LoVo (cell line): ENCODE results near the gene EDARADD.
A peak's percentile ranks its signal among the peaks of the same experiment; 100 is the strongest.

Experiments used
- DNase-seq: peaks from one replicate; pipeline ENCODE4 v3.0.0-alpha.2; 2016; ENCODE audit warnings: low spot score

Gene EDARADD

GRCh38 chr1:236394879-236395229 is 768 bp downstream of the EDARADD start:
- DNase-seq: no peak

GRCh38 chr1:236395230-236395946 is 1.3 kb downstream of the EDARADD start:
- no peak for DNase-seq

- no peak for DNase-seq
Measured at GRCh38 chr1:236395947-236396664, 2.0 kb downstream of the EDARADD start.

- DNase-seq: no peak
Measured at GRCh38 chr1:236396665-236397043, 2.6 kb downstream of the EDARADD start.

- no peak for DNase-seq
Measured at GRCh38 chr1:236397173-236397759, 3.2 kb downstream of the EDARADD start.

- DNase-seq: no peak
Measured at GRCh38 chr1:236398538-236398937, 4.5 kb downstream of the EDARADD start.

- no peak for DNase-seq
Measured at GRCh38 chr1:236400061-236400603, 6.0 kb downstream of the EDARADD start.

GRCh38 chr1:236401698-236402097 is 7.6 kb downstream of the EDARADD start:
- no peak for DNase-seq

- no peak for DNase-seq
Measured at GRCh38 chr1:236403905-236404696, 10.0 kb downstream of the EDARADD start.

- no peak for DNase-seq
Measured at GRCh38 chr1:236407059-236407458, 13.0 kb downstream of the EDARADD start.

GRCh38 chr1:236413688-236414087 is 19.6 kb downstream of the EDARADD start:
- no peak for DNase-seq

GRCh38 chr1:236416165-236416564 is 22.1 kb downstream of the EDARADD start:
- DNase-seq: no peak

- DNase-seq: no peak
Measured at GRCh38 chr1:236417336-236417735, 23.2 kb downstream of the EDARADD start.

- no peak for DNase-seq
Measured at GRCh38 chr1:236419502-236419901, 25.4 kb downstream of the EDARADD start.

- DNase-seq: peak; percentile 27
Measured at GRCh38 chr1:236421022-236421421, 26.9 kb downstream of the EDARADD start.

- no peak for DNase-seq
Measured at GRCh38 chr1:236421850-236422516, 27.9 kb downstream of the EDARADD start.

GRCh38 chr1:236422517-236422876 is 28.4 kb downstream of the EDARADD start:
- no peak for DNase-seq

GRCh38 chr1:236425031-236425663 is 31.1 kb downstream of the EDARADD start:
- no peak for DNase-seq

- no peak for DNase-seq
Measured at GRCh38 chr1:236426215-236426614, 32.1 kb downstream of the EDARADD start.

- DNase-seq: no peak
Measured at GRCh38 chr1:236429715-236430274, 35.7 kb downstream of the EDARADD start.

GRCh38 chr1:236433819-236434315 is 39.8 kb downstream of the EDARADD start:
- no peak for DNase-seq
